ENCODE results near the gene SEMA6C. TPM values are rescaled to one million over a fixed set of nuclear protein-coding genes. Genes with fewer than 3 reads are reported as not detected.

The SEMA6C gene
- total RNA-seq, 1 donor from 2014 or later: 6.7 TPM

DNA sequence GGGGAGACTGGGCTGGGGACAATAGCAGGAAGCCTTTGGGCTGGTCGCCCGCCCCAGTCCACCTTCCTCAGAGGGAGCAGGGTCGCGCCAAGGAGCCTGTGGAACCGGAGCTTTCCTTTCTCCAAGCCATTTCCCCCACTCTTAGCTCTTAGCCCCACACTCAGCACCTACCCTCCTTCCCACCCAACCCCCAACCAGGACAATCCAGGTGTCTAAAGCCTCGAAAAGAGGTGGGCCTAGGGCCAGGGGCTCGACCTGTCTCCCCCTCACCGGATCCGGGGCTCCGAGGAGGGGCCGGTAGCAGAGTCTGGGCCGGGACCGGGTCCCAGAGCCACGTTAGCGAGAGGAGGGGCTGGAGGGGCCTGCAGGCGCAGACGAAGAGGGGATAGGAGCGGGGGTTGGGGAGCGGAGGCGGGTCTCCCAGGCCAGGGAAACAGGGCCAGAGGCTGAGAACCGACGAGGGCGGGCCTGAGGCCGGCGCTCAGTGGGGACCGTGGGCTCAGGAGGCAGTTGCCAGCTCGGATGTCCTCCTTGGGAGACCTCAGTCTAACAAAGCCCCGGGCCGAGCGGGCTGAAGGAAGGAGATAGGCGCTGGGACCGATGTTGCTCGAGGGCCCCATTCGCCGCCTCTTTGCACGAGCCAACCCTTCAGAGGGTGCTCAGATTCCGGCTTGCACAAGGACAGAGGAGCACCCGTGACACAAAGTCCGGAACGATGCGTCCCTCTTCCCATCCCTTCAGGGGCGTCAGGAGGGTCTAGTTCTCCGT, 943 bp downstream of the SEMA6C start:
- H3K4me3 ChIP-seq: peak overlapping the region; percentile 65
- TF ChIP-seq, protein P1, sequence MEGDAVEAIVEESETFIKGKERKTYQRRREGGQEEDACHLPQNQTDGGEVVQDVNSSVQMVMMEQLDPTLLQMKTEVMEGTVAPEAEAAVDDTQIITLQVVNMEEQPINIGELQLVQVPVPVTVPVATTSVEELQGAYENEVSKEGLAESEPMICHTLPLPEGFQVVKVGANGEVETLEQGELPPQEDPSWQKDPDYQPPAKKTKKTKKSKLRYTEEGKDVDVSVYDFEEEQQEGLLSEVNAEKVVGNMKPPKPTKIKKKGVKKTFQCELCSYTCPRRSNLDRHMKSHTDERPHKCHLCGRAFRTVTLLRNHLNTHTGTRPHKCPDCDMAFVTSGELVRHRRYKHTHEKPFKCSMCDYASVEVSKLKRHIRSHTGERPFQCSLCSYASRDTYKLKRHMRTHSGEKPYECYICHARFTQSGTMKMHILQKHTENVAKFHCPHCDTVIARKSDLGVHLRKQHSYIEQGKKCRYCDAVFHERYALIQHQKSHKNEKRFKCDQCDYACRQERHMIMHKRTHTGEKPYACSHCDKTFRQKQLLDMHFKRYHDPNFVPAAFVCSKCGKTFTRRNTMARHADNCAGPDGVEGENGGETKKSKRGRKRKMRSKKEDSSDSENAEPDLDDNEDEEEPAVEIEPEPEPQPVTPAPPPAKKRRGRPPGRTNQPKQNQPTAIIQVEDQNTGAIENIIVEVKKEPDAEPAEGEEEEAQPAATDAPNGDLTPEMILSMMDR (IDR thresholded peaks at IDR 0.05): no peak
- peak overlapping the region; percentile 0 for H3K27ac ChIP-seq

GRCh38 chr1:151144474-151145303, 1.7 kb downstream of the SEMA6C start:
- no peaks in the 10 kb centered on the region for H3K36me3 ChIP-seq
- no peak overlapping the region for H3K27ac ChIP-seq
- H3K4me1 ChIP-seq: peaks cover 24% of the 10 kb centered on the region
- no peaks in the 10 kb centered on the region for H3K27me3 ChIP-seq
- no peak for DNase-seq
- peak overlapping the region; percentile 65 for H3K4me3 ChIP-seq
- H3K9me3 ChIP-seq: no peaks in the 10 kb centered on the region
- intact Hi-C loops (cut with DNase I): no loop called here
- TF ChIP-seq, protein P1 (IDR thresholded peaks at IDR 0.05): no peak
- ATAC-seq: peak; percentile 45

More for the DNA sequence above, 943 bp downstream of the SEMA6C start:
- peak; percentile 67 for DNase-seq
- no peaks in the 10 kb centered on the region for H3K9me3 ChIP-seq
- ATAC-seq: peak; percentile 17
- H3K4me1 ChIP-seq: peaks cover 24% of the 10 kb centered on the region
- H3K27me3 ChIP-seq: no peaks in the 10 kb centered on the region
- no peaks in the 10 kb centered on the region for H3K36me3 ChIP-seq
- intact Hi-C loops (cut with DNase I): no loop called here

DNA sequence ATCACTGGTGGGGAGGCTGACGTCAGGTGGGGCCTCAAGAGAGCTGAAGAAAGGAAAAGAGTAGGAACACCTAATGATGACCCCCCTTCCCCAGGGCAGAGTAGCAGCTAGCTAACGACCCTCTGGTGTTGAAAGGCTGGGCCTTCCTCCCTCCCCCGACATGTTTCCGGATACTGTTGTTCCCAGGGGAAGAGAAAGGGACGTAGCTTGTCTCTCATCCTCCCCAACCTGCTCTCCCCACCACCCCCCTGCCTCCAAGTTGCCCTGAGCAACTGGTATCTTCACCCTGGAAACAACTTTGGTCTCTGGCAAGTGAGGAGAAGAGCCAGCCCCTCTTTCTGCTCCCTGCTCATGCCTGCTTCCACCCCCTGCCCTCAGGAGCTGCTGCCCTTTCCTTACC, 2.4 kb downstream of the SEMA6C start:
- H3K27ac ChIP-seq: no peak overlapping the region
- intact Hi-C loops (cut with DNase I): no loop called here
- no peaks in the 10 kb centered on the region for H3K9me3 ChIP-seq
- H3K4me3 ChIP-seq: no peak overlapping the region
- no peak for ATAC-seq
- peaks cover 24% of the 10 kb centered on the region for H3K4me1 ChIP-seq
- H3K36me3 ChIP-seq: no peaks in the 10 kb centered on the region
- TF ChIP-seq, protein P1 (IDR thresholded peaks at IDR 0.05): no peak
- no peak for DNase-seq
- H3K27me3 ChIP-seq: no peaks in the 10 kb centered on the region

- TF ChIP-seq, protein P1 (IDR thresholded peaks at IDR 0.05): no peak
Observed at GRCh38 chr1:151143057-151143435, 3.4 kb downstream of the SEMA6C start.

GRCh38 chr1:151142411-151143056, 3.9 kb downstream of the SEMA6C start:
- ATAC-seq (no peak), DNase-seq (no peak)
- no peaks in the 10 kb centered on the region for H3K36me3 ChIP-seq
- intact Hi-C loops (cut with DNase I): no loop called here
- TF ChIP-seq, protein P1 (IDR thresholded peaks at IDR 0.05): no peak
- peaks cover 24% of the 10 kb centered on the region for H3K4me1 ChIP-seq
- H3K9me3 ChIP-seq: no peaks in the 10 kb centered on the region
- no peak overlapping the region for H3K27ac ChIP-seq
- H3K4me3 ChIP-seq: no peak overlapping the region
- no peaks in the 10 kb centered on the region for H3K27me3 ChIP-seq

More at GRCh38 chr1:151143057-151143435, 3.4 kb downstream of the SEMA6C start:
- intact Hi-C loops (cut with DNase I): no loop called here
- H3K27ac ChIP-seq: no peak overlapping the region
- ATAC-seq (no peak), DNase-seq (no peak)
- H3K36me3 ChIP-seq: no peaks in the 10 kb centered on the region
- no peaks in the 10 kb centered on the region for H3K27me3 ChIP-seq
- peaks cover 24% of the 10 kb centered on the region for H3K4me1 ChIP-seq
- H3K9me3 ChIP-seq: no peaks in the 10 kb centered on the region
- H3K4me3 ChIP-seq: no peak overlapping the region

All from upper lobe of right lung (tissue), 1 donor.